CD4-positive, alpha-beta T cell treated with Interleukin-10 for 1 hour (primary cell): ENCODE results near the gene NDUFAF4.

ENCODE experiments used
- DNase-seq: peaks from one replicate; pipeline ENCODE4 v3.0.0-alpha.2; 2020

The NDUFAF4 gene

DNA sequence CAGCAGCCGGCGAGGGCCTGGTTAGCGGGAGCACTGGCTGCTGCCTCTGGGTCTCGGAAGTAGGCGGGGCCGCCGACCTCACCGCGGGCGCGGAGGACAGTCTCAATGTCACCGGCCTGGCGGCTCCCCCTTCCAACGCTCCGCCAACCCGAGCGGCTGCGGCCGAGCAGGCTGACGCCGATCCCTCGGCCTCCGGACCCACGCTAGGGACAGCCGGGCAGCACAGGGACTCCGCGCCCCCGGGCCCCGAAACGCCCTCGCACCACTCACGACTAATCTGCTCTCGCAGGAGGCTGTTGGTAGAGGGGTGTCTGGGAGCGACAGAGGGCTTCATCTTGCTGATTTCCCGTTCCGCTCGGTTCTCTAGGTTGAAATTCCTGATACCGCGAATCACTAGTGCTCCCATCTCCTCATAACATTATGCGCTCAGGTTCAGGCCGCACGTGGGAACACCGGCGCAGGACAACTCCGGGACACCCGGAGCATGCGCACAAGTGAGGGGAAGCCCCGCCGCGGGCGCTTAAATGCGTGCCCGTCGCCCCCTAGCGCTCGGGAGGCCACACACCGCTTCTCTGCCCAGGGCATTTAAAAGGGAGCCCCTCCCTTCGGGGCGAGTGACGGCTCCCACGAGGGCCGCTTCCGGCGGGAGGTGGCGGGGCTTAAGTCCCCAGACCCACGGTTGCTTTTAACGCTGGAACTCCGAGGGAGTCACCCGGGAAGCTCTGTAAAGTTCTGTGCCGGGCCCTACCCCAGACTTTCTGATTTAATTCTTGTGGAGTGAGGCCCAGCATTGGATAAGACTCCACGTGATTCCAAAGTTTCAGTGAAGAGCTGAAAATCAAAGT is at the start of gene NDUFAF4:
NDUFAF4 (minus strand) TSS at position 496 of the 845 bp plus-strand sequence; CDS start at position 406, 90 bp downstream.
- peak; percentile 95 for DNase-seq

DNA sequence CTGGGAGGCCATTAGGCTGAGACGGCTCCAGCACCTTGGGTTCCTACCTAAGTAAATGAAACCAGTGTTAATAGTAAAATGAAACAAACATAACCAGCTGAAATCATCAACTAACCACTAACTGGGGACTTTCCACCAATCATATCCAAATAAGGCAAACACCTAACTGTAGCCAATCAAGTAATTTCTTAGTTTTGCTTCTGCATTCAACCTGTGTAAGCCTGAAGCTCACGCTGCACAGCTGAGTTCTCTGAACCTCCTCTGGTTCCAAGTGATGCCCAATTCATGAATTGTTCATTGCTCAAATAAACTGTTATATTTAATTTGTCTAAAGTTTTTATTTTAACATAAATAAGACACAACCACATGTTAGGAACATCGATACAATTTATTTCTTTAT is 49.4 kb upstream of the NDUFAF4 start:
- DNase-seq: no peak

DNA sequence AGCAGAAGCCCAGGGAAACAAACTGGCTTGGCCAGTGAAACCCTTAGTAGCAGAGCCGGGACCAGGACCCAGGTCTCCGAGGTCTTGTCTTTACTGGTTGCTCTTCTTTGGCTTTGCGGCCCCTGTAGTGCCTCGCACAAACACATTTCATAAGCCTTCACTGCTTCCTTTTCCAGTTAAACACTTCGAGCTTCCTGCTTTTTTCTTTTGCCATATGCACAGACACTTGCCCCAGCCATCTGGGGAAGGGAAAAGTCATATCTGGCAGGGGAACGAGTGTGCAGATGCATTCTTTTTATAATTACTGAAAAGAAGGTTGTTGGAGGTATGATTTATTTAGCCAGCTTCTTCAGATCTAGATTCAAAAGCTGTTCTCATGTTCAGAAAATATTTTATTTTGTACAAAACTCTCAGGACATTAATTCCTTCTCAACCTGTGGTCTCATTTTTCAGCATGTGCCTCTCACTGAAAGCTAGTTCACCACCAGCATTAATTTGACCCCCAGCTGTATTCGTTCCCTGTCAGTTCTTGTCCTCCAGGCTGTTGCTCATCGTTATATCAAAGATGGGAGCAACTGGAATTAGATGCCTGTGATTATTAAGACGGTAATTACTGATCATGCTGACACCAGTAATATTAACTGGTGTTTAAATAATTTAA is 46.0 kb upstream of the NDUFAF4 start:
- DNase-seq: no peak

DNA sequence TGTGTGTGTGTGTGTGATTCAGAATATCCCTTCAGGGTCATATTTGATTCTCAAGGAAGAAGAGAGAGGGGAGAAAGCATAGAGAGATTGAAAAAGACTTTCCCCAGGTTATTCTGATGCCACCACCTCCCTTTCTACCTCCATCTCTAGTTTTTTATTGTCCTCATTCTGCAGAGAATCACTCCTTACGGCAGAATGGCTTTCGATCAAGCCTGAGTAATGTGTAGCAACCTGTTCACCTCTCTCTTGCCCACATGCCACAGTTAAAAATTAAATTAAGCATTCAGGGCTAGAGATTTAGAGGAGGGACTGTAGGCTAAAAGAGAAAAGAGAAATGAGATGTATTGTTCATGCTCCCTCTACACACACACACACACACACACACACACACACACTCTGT is 45.0 kb upstream of the NDUFAF4 start:
- no peak for DNase-seq

DNA sequence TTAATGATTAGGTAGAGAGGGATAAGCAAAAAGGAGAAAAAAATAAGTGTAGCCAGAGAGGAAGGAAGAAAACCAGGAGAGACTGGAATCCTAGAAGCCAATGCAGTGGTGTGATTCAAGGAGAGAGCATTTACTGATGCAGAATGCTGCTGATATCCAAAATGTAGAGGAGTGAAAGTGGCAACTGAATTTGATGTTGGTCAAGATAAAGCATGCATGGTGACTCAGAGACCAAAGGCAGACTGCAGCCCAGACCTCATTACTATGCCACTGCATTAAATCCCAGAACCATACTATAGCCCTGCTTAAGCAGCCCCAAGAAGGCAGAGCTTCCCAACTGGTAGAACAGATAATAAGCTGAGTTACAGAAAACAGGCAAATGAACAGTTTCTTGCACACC is 42.6 kb upstream of the NDUFAF4 start:
- no peak for DNase-seq

DNA sequence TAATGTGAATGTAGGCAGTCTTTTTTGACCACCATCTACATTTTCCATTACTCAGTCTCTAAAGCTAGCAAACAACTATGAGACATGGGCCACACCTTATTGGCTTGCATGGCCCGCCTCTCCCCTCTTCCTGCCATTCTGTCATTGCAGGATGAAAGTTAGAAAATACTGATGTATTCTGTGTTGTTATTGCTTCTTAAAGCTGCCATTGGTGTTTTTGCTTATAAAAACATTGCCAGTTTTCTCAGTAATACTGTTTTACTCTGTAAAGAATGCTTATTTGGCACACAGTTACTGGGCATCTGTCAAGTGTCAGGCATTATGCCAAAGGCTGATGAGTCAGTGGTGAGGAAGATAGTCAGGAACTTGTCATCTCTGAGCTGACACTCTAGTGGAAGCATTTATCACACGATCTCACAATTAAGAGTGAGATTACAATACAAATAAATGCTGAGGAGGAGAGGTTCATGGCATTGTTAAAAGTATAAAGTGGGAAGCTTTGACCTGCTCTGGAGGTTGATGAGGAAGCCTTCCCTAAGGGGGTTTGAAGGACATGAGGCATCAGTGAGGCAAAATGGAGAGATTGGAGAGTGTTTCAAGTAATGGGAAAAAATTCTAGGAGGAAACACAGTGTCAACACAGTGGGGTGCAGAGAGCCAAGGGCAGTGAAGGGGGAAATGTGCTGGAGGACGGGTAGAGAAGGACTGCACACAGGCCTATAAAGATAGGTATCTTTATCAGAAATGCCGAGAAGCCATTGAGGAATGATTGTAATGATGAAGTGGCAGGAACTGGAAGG is 41.5 kb upstream of the NDUFAF4 start:
- no peak for DNase-seq

DNA sequence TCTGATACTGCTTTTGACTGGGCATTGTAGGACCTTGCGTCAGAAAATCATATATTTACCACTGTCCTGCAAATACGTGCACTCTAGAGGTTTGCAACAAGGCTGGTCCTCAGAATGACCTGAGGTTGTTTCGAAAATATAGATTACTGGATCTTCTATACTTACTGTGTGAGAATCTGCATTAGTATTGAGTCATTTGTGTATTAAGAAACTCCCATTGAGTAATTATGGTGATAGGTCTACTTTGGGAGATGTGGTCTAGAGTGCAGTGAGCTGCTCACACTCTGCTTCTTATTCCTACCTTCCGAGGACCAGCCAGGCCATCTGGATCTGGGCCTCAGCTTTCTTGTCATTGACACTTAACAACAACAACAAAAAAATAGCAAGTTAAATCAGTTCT is 36.4 kb upstream of the NDUFAF4 start:
- DNase-seq: no peak

DNA sequence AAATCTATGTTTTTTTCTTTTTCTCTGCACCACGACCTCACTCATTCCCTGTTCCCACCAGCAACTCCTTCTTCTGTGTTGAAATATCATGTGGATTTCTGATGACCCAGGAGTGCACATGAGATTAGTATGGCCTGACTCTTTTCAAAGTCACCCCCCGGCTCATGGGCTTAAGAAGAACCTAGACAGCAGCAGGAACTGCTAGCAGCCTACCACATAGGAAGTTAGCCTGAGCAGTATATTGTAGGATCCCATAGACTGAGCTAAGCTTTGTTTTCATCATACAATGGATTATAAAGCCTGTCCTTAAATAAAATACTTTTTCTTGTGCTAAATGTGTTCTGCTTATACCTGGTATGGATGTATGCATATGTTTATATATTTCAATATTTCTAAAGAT is 33.5 kb upstream of the NDUFAF4 start:
- DNase-seq: no peak

DNA sequence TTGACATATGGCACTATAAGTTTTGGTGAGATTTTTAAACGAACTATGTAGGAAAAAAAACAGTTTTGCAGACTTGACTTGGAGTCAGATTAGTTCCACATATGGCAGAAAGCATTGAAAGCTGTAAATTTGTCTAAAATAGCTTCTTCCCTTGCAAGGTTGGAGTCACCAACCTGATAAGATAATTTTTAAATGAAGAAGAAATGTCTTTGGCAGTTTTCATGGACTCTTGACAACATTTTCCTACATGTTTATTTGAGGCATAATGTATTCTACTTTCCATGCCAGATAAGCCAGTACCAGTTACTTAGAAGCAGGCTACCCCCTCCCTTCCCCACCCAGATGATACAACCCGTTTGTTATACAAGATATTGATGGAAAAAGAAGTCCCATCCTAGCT is 32.0 kb upstream of the NDUFAF4 start:
- no peak for DNase-seq

DNA sequence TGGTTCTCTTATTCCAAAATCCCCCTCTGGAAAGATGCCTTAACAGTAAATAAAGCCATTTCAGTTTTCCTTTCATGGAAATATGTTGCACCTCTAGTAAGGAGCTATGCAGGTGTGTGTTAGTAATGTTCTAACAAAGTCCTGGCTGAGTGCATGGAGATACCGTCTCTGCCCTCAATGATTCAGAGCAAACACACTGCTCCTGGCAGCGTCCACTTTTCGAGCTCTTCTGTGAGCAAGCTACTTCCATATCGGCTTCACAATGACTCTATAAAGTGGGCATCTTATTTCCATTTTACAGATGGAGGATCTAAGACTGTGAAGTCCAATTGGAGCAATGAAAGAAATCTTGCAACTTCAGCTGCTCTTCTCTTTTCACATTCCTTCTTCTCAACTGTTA is 30.0 kb upstream of the NDUFAF4 start:
- no peak for DNase-seq

DNA sequence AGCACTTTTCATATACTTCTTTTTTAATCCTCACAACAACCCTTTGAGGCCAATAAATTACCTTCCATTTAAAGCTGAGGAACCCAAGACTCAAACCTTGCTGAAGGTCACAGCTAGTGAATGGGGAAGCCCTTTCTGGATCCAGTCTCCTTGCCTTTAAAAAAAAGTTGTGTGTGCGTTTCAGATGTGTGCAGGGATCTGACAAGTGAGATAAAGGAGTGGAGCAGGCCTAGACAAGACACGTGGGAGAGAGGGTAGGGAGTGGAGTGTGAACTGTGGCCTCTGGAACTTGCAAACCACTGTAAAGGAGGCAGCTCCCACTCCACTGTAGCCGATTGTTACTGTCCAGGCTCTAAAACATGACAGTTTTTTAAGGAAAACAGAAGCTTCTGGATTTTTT is 28.7 kb upstream of the NDUFAF4 start:
- DNase-seq: no peak

DNA sequence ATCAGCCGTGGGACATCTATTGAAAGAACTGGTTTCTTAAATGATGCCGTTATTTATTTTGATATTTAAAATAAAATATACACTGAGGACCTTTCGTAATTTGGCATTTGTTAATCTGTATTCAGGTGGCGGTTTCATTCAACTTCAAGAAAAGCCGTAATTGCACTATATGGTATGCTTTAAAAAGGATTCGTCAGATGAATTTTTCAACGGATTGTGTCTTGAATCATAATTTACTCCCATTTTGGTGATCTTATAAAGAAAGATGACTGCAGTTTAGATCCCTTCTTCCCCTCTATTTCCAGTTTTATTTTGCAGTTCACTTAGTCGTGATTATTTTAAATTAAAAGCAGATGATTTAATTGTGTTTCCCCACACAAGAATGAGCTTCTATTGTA is 27.6 kb upstream of the NDUFAF4 start:
- no peak for DNase-seq

DNA sequence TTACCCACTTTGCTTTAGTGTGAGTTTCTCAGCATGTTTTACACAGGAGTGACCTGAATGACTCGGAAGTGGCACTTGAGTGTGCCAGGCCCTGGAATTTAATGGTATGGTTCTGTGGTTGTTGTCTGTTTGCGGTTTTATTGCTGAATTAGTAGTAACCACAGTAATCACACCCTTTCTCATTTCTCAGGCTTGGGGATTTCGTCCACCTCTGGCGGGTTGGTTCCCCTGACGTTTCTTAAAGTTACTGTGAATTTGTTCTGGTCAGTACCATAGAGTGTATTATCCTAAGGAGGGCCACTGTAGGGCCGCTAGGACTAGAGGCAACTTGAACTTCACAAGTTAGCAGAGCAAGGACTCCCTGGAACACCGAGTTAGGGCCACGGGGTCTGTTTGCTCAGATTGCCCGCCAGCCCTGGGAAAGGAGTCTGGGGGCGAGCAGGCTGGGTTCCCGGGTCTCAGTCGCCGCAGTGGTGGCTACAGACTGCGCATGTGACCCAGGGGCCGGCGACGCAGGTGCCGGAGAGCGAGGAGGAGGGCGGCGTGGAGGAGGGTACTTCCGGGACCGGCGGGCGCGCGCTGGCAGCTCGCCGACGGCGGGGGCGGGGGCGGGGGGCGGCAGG is 26.3 kb upstream of the NDUFAF4 start:
- DNase-seq: peak; percentile 71

DNA sequence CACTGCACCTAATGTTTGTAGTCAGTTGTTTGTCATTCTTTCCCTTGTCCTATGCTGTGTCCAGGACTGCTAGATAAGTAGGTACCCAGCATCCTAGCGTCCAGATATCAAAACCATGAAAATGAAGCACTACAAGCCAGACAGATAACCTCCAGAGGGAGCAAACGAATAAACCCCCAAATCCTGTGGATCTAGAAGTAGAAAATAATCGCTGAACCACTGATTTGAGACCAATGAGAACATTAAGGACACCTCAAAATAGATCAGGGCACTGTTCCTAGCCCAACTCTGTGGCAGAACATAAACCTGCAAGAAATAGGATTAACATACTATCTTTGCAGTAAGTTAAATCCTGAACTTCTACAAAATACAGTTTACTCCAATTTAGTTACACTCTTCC is 25.7 kb upstream of the NDUFAF4 start:
- DNase-seq: no peak

DNA sequence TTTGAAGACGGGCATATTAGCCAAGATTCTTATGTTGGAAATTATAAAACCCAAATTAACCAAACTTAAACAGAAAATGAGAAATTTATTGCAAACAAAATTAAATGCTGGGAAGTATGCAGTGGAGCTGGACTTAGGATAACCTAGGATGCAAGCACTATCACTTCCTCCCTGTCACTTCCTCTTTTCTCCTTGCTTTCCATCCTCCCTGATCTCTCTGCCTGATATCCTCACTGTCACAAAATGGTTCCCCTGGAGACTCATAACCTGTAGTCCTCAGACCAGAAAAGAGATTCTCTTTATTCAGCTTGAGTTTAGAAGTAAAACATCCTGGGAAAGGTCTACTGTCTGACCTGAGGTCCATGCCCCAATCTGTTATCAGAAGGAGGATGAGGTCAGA is 19.4 kb upstream of the NDUFAF4 start:
- DNase-seq: no peak

DNA sequence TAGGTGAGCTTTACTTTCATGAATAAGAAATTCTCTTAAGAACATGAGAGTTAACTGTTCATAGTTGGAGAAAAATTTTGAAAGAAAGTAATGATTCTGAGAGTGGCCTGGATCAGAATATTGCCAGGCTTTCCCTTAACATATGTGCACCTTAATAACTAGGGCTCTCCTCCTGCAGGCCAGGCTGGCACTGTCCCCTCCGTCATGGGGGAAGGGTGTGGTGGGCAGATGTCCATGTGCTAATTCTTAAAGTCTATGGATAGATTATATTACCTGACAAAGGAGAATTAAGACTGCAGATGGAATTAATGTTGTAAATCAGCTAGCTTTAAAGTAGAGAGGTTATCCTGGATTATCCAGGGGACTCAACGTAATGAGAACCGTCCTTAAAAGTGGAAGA is 15.9 kb upstream of the NDUFAF4 start:
- DNase-seq: no peak

DNA sequence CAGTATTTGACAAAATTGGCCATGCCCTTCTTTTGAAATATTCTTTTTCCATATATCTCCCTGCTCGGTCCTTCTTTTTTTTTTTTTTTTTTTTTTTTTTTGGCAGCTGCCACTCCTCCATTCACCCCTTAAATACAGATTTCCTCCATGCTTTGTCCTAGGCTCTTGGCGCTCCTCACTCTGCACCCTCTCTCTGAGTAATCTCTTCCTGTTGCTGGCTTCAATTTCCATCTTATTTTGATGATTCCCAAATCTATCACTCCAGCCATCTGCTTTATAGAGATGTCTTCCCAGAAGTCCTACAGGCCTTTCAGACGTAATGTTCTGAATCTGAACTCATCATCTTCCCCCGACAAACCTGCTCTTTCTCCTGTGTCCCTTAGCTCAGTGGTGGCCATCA is 14.1 kb upstream of the NDUFAF4 start:
- no peak for DNase-seq

DNA sequence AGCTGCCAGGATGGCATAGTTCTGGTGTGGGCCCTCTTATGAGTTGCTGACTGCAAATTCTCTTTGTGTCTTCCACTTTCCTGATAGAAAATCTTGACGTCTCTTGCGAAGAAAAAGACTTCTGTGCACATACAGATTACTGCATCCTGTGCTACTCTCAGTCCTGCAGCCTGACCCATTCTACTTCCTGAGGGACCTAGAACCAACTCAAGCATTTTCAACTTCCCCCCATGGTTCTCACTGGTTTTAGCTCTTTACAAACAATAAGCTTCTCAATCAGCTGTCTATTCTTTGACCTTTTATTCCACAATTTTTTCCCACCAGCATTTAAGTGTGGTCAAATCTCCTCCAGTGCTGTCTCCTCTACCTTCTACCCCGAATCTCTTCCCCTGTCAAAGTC is 13.5 kb upstream of the NDUFAF4 start:
- no peak for DNase-seq

DNA sequence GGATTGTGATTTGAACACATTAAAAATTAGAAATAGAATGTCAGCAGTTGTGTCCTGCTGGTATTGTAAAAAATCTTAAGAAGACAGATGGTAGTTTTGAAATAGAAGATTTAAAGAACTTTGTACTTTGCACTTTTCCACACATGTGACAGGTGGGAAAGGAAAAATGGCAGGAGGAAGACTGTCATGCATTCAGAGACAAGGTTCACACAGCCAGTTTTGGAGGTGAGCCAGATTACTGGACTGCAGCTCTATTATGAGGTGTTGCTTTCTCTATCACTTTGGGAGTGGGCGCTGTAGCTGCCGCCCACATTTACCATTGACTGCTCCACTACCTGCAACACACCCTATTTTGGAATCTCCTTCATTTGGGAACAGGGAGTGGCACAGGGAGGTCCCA is 12.1 kb upstream of the NDUFAF4 start:
- no peak for DNase-seq

DNA sequence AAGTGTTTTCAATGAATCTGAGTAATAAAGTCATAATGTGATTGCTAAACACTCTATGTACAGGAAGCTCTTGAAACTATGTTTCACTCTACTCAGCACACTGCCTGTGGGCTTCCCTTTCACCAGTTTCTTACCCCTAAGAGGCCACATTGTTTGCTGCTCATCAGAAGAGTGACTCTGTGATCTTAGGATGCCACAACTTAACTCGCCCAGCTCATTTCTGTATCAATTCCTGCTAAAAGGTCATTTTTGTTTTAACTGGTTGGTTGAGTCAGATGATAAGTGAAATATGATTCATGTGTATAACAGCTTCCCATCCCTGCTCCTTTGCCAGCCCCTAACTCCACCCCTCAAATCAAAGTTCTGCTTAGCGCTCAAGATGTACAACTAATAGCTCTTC is 9.8 kb upstream of the NDUFAF4 start:
- no peak for DNase-seq

DNA sequence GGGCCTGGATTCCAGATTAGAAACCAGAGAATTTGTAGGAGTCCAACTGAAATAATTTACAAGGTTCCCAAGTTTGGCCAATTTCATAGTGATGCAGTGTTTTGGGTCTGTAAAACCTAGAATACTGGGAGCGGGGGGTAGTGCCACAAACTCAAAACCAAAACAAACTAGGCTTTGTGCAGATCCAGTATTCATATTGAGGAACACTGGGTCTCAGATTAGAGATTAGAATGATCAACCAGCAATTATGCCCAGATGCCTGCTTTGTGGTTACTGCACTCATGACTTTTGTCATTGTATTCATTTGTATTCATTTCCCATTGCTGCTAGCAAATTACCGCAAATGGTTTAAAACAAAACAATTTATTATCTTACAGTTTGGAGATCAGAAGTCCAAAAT is 3.2 kb upstream of the NDUFAF4 start:
- no peak for DNase-seq

DNA sequence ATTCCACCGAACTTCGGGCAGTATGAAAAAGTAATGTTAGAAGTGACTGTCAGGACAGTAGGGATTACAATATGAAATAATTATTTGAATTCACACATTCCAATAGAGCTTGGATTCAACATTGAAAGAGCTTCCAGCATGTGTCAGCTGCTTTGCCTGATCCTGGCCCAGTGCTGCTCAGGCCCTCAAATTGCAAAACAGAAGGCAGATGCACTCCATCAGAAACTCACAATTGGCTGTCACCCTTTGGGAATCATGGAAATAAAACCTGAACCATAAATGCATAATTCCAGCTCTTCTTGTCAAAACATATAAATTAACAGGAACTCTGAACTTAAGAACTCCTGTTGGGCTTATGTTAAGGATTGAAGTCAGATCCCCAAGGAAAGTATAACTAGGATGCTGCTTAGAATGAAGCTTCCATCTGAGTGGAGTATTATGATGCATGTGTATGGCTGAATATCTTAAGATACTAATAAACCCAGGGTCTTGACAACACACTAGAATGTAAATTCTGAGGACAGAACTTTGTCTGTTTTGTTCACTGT is 1.8 kb upstream of the NDUFAF4 start:
- DNase-seq: no peak

DNA sequence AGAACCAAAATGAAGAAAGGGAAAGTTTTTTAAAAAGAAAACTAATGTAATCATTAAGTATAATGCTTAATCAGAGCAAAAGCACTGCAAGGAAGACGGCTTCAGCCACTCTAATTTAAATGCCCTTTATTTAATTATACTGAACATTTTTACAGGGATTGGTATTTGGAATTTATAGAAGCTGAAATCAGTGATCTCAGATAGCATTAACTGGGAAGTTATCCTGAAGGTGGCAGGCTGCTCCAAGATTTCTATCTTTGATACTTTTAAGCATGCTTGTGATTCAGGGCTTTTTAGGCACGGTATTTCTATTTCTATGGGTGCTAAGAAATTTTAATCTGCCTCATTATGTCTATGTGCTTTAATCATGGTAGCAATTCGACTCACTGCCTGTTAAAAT is 1.3 kb upstream of the NDUFAF4 start:
- no peak for DNase-seq
